ENCODE results near the gene PELI1. TPM values are rescaled to one million over a fixed set of nuclear protein-coding genes. Genes with fewer than 3 reads are reported as not detected.

PELI1 gene
- total RNA-seq, 1 donor from 2014 or later = 31.5 TPM

DNA sequence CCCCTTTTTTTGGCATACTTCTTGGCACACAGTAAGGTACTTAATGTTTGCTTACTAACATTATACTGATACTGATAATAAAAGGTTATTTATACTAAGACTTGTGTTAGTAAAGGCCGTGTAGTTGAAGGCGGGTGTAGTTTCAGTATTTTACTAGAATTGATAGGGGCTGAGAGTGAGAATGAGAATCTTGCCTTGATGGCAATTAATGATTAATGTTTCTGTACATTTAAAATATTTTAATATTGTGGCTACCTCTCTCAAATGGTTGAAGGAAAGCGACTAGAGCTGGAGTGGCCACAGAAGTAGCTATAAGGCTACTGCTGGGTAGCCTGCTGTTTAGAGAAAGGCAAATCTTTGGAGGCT lies 29.3 kb downstream of the PELI1 start:
- Mint-ChIP-seq H3K27ac (ENCODE audit: unreplicated experiment) (no peak overlapping the region), H3K27me3 (ENCODE audit: unreplicated experiment) (no peaks in the 10 kb centered on the region), H3K36me3 (ENCODE audit: unreplicated experiment) (peaks cover 6% of the 10 kb centered on the region), H3K9me3 (ENCODE audit: unreplicated experiment) (no peaks in the 10 kb centered on the region), H3K4me3 (ENCODE audit: unreplicated experiment) (no peak overlapping the region), H3K4me1 (ENCODE audit: unreplicated experiment) (peaks cover 23% of the 10 kb centered on the region)
- TF ChIP-seq, protein P1, sequence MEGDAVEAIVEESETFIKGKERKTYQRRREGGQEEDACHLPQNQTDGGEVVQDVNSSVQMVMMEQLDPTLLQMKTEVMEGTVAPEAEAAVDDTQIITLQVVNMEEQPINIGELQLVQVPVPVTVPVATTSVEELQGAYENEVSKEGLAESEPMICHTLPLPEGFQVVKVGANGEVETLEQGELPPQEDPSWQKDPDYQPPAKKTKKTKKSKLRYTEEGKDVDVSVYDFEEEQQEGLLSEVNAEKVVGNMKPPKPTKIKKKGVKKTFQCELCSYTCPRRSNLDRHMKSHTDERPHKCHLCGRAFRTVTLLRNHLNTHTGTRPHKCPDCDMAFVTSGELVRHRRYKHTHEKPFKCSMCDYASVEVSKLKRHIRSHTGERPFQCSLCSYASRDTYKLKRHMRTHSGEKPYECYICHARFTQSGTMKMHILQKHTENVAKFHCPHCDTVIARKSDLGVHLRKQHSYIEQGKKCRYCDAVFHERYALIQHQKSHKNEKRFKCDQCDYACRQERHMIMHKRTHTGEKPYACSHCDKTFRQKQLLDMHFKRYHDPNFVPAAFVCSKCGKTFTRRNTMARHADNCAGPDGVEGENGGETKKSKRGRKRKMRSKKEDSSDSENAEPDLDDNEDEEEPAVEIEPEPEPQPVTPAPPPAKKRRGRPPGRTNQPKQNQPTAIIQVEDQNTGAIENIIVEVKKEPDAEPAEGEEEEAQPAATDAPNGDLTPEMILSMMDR (IDR thresholded peaks at IDR 0.05) = no peak
- no peak for DNase-seq (ENCODE audit: extremely low spot score, unreplicated experiment)

DNA sequence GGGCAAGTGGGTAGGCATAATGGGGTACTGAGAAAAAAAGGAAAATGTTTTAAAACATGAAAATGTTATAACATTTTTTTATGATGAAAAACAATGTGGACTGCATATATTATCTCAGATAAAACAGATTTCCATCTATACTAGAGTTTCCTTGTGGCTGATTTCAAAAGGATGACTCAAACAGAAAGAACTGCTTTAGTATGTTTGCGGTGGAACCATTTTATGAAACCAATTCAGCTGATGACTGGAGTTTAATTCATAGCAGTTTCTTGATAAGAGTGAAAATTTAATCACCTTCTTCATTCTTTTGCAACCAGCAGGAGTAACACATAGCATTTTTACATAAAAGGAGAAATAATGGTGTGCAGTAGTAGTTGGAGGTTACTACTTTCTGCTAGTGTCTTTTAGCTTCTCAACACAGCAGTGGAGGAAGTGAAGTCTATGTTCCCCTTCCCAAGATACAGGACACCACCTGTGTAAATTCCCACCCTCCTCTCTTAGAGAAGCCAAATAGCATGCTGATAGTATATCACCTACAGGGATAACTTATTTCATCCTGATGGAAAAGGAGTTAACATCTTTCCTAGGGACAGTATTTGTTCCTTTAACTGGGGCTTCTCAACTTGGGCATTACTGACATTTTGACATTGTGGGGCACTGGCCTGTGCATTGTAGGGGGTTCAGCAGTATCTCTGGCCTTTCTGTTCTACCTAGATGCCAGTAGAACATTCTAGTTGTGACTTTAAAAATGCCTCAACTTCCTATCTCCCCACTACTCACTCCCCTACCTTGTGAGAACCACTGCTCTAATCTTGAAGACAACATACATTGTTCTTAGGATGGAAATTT lies 29.9 kb downstream of the PELI1 start:
- Mint-ChIP-seq H3K27ac (ENCODE audit: unreplicated experiment) (peak overlapping the region; percentile 9), H3K9me3 (ENCODE audit: unreplicated experiment) (no peaks in the 10 kb centered on the region), H3K36me3 (ENCODE audit: unreplicated experiment) (peaks cover 6% of the 10 kb centered on the region), H3K27me3 (ENCODE audit: unreplicated experiment) (no peaks in the 10 kb centered on the region), H3K4me3 (ENCODE audit: unreplicated experiment) (no peak overlapping the region), H3K4me1 (ENCODE audit: unreplicated experiment) (peaks cover 23% of the 10 kb centered on the region)
- TF ChIP-seq, protein P1 (IDR thresholded peaks at IDR 0.05) = no peak
- DNase-seq (ENCODE audit: extremely low spot score, unreplicated experiment) = no peak

- Mint-ChIP-seq H3K27ac (ENCODE audit: unreplicated experiment) (no peak overlapping the region), H3K4me3 (ENCODE audit: unreplicated experiment) (no peak overlapping the region), H3K9me3 (ENCODE audit: unreplicated experiment) (no peaks in the 10 kb centered on the region), H3K27me3 (ENCODE audit: unreplicated experiment) (no peaks in the 10 kb centered on the region), H3K36me3 (ENCODE audit: unreplicated experiment) (peaks cover 11% of the 10 kb centered on the region), H3K4me1 (ENCODE audit: unreplicated experiment) (peaks cover 26% of the 10 kb centered on the region)
- TF ChIP-seq, protein P1 (IDR thresholded peaks at IDR 0.05) = no peak
- no peak for DNase-seq (ENCODE audit: extremely low spot score, unreplicated experiment)
Measured at GRCh38 chr2:64112016-64112415, 32.2 kb downstream of the PELI1 start.

GRCh38 chr2:64111426-64111825 lies 32.8 kb downstream of the PELI1 start:
- Mint-ChIP-seq H3K4me3 (ENCODE audit: unreplicated experiment) (no peak overlapping the region), H3K27ac (ENCODE audit: unreplicated experiment) (no peak overlapping the region), H3K27me3 (ENCODE audit: unreplicated experiment) (no peaks in the 10 kb centered on the region), H3K9me3 (ENCODE audit: unreplicated experiment) (no peaks in the 10 kb centered on the region), H3K4me1 (ENCODE audit: unreplicated experiment) (peaks cover 26% of the 10 kb centered on the region), H3K36me3 (ENCODE audit: unreplicated experiment) (peaks cover 11% of the 10 kb centered on the region)
- TF ChIP-seq, protein P1 (IDR thresholded peaks at IDR 0.05) = no peak
- DNase-seq (ENCODE audit: extremely low spot score, unreplicated experiment) = no peak

GRCh38 chr2:64108666-64109241 lies 35.5 kb downstream of the PELI1 start:
- Mint-ChIP-seq H3K9me3 (ENCODE audit: unreplicated experiment) (no peaks in the 10 kb centered on the region), H3K4me1 (ENCODE audit: unreplicated experiment) (peaks cover 11% of the 10 kb centered on the region), H3K27me3 (ENCODE audit: unreplicated experiment) (no peaks in the 10 kb centered on the region), H3K4me3 (ENCODE audit: unreplicated experiment) (no peak overlapping the region), H3K27ac (ENCODE audit: unreplicated experiment) (no peak overlapping the region), H3K36me3 (ENCODE audit: unreplicated experiment) (peaks cover 19% of the 10 kb centered on the region)
- DNase-seq (ENCODE audit: extremely low spot score, unreplicated experiment) = no peak
- TF ChIP-seq, protein P1 (IDR thresholded peaks at IDR 0.05) = no peak
